ENCODE data around the gene SSUH2. TPM values are rescaled to one million over a fixed set of nuclear protein-coding genes. Genes with fewer than 3 reads are reported as not detected.

Gene SSUH2
- total RNA-seq, 2 experiments from 2014 or later, result 0.16 TPM; not detected in 1

DNA sequence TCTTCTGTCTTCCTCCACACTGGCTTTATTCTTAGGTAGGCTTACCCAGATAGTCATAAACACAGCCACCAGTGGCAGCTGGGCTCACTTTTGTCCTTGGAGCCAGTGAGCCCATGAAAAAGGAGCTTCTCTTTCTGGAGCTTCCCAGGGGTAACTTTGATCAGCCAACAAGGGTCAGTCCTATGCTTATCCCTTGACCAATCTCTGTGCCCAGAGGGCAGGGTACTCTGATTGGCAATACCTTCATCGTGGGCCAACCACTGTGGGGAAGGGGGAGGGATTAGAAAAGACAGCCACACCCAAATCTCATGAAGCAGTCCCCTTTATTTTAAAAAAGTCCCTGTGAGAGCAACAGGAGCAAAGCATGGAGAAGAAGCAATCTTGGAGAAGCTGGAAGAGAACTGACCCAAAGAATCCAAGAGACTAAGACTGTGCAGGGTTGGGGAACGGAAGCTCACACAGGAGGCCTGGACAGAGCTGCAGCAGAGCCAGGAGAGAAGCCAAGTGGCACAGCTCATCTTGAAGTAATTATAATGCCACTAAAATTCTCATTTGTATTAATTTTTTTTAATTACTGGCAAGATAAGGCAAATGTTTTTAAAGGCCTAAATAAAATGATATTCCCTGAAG, 70.4 kb downstream of the SSUH2 start:
- H3K4me2 ChIP-seq (ENCODE audit: low read length), result no peak overlapping the region
- no peaks in the 10 kb centered on the region for H3K9me3 ChIP-seq (ENCODE audit: low read length)
- no peak overlapping the region for H2AFZ ChIP-seq (ENCODE audit: low read length)
- H3K4me3 ChIP-seq (ENCODE audit: low read depth, low read length, poor library complexity, severe bottlenecking), result no peak overlapping the region
- ChIA-PET POLR2A (interaction anchor here (0.8 kb wide), 1 partner anchor 16 kb away, joined by 3 read pairs; no protein-coding TSS in a partner anchor), CTCF (ENCODE audit: unreplicated experiment) (no interaction called here)
- H3K9me2 ChIP-seq (ENCODE audit: insufficient read depth, low read length), result no peaks in the 10 kb centered on the region
- no TSS peak for BruUV-seq (replicated peaks)
- H3K79me2 ChIP-seq (ENCODE audit: insufficient read depth, low read depth, low read length), result no peaks in the 10 kb centered on the region
- no peak for DNase-seq (ENCODE audit: low spot score)
- H4K20me1 ChIP-seq (ENCODE audit: insufficient read depth, low read length), result no peaks in the 10 kb centered on the region
- TF ChIP-seq EZH2phosphoT487 (IDR thresholded peaks at IDR 0.05; ENCODE audit: borderline replicate concordance, low read depth, low read length), result no peak
- TF ChIP-seq, protein P1, sequence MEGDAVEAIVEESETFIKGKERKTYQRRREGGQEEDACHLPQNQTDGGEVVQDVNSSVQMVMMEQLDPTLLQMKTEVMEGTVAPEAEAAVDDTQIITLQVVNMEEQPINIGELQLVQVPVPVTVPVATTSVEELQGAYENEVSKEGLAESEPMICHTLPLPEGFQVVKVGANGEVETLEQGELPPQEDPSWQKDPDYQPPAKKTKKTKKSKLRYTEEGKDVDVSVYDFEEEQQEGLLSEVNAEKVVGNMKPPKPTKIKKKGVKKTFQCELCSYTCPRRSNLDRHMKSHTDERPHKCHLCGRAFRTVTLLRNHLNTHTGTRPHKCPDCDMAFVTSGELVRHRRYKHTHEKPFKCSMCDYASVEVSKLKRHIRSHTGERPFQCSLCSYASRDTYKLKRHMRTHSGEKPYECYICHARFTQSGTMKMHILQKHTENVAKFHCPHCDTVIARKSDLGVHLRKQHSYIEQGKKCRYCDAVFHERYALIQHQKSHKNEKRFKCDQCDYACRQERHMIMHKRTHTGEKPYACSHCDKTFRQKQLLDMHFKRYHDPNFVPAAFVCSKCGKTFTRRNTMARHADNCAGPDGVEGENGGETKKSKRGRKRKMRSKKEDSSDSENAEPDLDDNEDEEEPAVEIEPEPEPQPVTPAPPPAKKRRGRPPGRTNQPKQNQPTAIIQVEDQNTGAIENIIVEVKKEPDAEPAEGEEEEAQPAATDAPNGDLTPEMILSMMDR (conservative IDR thresholded peaks at IDR 0.05; ENCODE audit: low read length), result no peak
- no peaks in the 10 kb centered on the region for H3K4me1 ChIP-seq (ENCODE audit: insufficient read depth, low read length, poor library complexity, severe bottlenecking)
- H3K27ac ChIP-seq (ENCODE audit: low read depth, low read length, poor library complexity, severe bottlenecking), result no peak overlapping the region
- no peaks in the 10 kb centered on the region for H3K36me3 ChIP-seq (ENCODE audit: insufficient read depth, low read length)
- intact Hi-C loops (cut with micrococcal nuclease; ENCODE audit: unreplicated experiment), result no loop called here

DNA sequence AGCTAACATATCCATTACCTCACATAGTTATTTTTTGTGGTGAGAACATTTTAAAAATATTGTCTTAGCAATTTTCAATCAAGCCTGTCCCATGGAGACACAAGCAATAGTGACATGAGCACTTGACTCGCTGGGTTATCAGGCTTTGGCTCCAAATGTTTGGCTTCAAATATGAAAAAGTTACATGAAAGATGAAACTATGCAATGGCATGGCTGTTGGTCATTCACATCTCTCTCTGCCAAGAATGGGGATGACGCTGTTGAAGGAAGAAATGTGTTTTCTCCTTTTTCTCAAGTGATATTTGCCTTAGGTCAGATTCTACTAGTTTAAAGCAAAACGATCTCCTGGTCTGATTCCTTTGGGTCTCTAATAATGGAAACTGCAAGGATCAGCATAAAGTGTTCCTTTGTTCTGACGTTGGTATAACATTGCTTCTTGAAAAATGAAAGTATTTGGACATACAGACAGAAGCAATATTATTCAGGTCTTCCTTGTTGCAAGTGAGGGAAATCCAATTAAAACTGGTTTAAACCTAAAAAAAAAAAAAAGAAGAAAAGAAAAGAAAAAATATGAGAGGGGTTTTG, 71.2 kb downstream of the SSUH2 start:
- Histone ChIP-seq H3K4me1 (ENCODE audit: insufficient read depth, low read length, poor library complexity, severe bottlenecking) (no peaks in the 10 kb centered on the region), H3K36me3 (ENCODE audit: insufficient read depth, low read length) (no peaks in the 10 kb centered on the region), H4K20me1 (ENCODE audit: insufficient read depth, low read length) (no peaks in the 10 kb centered on the region), H3K4me3 (ENCODE audit: low read depth, low read length, poor library complexity, severe bottlenecking) (no peak overlapping the region), H3K27ac (ENCODE audit: low read depth, low read length, poor library complexity, severe bottlenecking) (no peak overlapping the region), H3K9me3 (ENCODE audit: low read length) (no peaks in the 10 kb centered on the region), H3K4me2 (ENCODE audit: low read length) (no peak overlapping the region), H2AFZ (ENCODE audit: low read length) (no peak overlapping the region), H3K9me2 (ENCODE audit: insufficient read depth, low read length) (no peaks in the 10 kb centered on the region), H3K79me2 (ENCODE audit: insufficient read depth, low read depth, low read length) (no peaks in the 10 kb centered on the region)
- TF ChIP-seq, protein P1 (conservative IDR thresholded peaks at IDR 0.05; ENCODE audit: low read length), result no peak
- no peak for TF ChIP-seq EZH2phosphoT487 (IDR thresholded peaks at IDR 0.05; ENCODE audit: borderline replicate concordance, low read depth, low read length)
- ChIA-PET CTCF (ENCODE audit: unreplicated experiment) (no interaction called here), POLR2A (no interaction called here)
- no peak for DNase-seq (ENCODE audit: low spot score)
- BruUV-seq (replicated peaks), result no TSS peak
- intact Hi-C loops (cut with micrococcal nuclease; ENCODE audit: unreplicated experiment), result no loop called here

DNA sequence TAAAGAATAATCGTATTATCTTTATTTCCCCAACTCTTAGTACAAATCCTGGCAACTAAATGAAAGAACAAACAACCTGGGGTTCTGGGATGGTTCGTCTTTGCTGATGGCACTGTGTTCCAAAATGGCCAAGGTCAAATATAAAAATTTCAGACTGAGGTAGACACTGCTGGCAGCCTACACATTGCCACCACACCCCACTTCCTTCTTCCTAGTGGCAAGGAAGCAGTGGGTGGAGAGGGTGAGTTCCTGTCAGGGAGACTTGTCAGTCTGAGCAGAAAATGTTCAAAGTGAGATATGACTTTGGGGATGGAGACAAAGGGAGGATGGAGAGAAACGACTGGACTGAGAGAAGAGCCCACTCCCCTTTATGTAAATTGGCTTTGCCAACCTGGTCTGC, 73.3 kb downstream of the SSUH2 start:
- Histone ChIP-seq H3K4me1 (ENCODE audit: insufficient read depth, low read length, poor library complexity, severe bottlenecking) (no peaks in the 10 kb centered on the region), H3K36me3 (ENCODE audit: insufficient read depth, low read length) (no peaks in the 10 kb centered on the region), H3K4me2 (ENCODE audit: low read length) (no peak overlapping the region), H3K9me3 (ENCODE audit: low read length) (no peaks in the 10 kb centered on the region), H2AFZ (ENCODE audit: low read length) (no peak overlapping the region), H4K20me1 (ENCODE audit: insufficient read depth, low read length) (no peaks in the 10 kb centered on the region), H3K9me2 (ENCODE audit: insufficient read depth, low read length) (no peaks in the 10 kb centered on the region), H3K27ac (ENCODE audit: low read depth, low read length, poor library complexity, severe bottlenecking) (no peak overlapping the region), H3K4me3 (ENCODE audit: low read depth, low read length, poor library complexity, severe bottlenecking) (no peak overlapping the region), H3K79me2 (ENCODE audit: insufficient read depth, low read depth, low read length) (no peaks in the 10 kb centered on the region)
- intact Hi-C loops (cut with micrococcal nuclease; ENCODE audit: unreplicated experiment), result no loop called here
- BruUV-seq (replicated peaks), result no TSS peak
- no peak for DNase-seq (ENCODE audit: low spot score)
- no peak for TF ChIP-seq EZH2phosphoT487 (IDR thresholded peaks at IDR 0.05; ENCODE audit: borderline replicate concordance, low read depth, low read length)
- TF ChIP-seq, protein P1 (conservative IDR thresholded peaks at IDR 0.05; ENCODE audit: low read length), result no peak
- ChIA-PET POLR2A (no interaction called here), CTCF (ENCODE audit: unreplicated experiment) (no interaction called here)

All from OCI-LY7 (cell line).